ENCODE results near the gene OR52E5.

GRCh38 chr11:5846701-5847100 lies 46.3 kb upstream of the OR52E5 start:
- TF ChIP-seq CTCF (IDR thresholded peaks at IDR 0.05; ENCODE audit: low read depth, low read length) (no peak), EZH2phosphoT487 (IDR thresholded peaks at IDR 0.05; ENCODE audit: low read depth) (no peak)

Data from OCI-LY3 (cell line).